Skin of body (tissue), 2 donors: Measurements from ENCODE around the gene CSNK1D. TPM values are rescaled to one million over a fixed set of nuclear protein-coding genes. Genes with fewer than 3 reads are reported as not detected.

Source experiments
- DNase-seq: peaks from one replicate; lab custom pipeline; 2025; lab: John Stamatoyannopoulos, UW
- total RNA-seq: library from RNA; depleted of rRNA; stranded (reverse); fragments of >200 nt; gene quantifications from one replicate; pipeline ENCODE4 v1.2.3, GENCODE V29; 2014

The CSNK1D gene
- total RNA-seq, 1 donor from 2014 or later, result 40.5 TPM

GRCh38 chr17:82229698-82230608 lies 43.5 kb downstream of the CSNK1D start:
- no peak for DNase-seq

DNA sequence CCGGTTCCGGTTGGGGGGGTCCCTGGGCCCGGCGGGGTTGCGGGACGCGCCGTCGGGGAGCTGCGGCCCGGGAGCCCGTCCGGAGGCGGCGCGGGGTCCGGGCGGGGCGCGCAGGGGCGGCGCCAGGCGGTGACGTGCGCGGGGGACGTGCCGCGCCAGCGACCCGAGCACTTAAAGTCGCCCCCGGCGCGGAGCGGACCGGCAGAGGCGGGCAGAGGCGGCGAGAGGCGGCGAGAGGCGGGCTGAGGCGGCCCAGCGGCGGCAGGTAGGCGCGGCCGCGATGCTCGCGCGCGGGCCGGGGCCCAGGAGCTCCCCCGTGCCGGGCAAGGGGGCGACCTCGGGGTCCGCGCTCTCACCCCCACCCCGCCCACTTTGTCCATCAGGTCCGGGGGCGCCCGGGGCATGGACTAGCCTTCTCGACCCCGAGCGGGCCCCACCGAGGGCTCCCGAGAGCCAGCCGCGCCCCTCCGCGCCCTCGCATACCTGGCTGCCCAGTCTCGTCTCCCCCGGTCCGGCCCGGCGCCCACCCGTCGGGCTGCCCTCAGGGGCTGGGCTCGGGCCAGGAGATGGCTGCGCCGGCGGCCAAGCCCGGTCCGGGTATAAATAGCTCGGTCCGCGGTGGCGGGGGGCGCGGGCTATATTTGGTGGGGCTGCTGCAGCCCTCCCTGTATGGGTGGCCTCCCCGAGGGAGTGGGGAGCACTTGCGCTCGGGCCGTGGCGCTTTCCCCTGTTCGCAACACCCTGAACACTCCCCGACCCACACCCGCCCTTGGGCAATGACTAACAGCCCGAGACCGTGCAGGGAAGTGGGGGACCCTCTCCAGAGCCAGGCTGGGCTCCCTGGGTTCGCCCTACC lies 44.4 kb downstream of the CSNK1D start, which contains the start of gene SLC16A3:
Gene SLC16A3, plus strand, starts transcription at position 201 of the 856 bp plus-strand sequence. CDS start 6,967 bp downstream, outside the sequence.
- no peak for DNase-seq

- DNase-seq, result no peak
Observed at GRCh38 chr17:82228278-82228841, 45.1 kb downstream of the CSNK1D start.

DNA sequence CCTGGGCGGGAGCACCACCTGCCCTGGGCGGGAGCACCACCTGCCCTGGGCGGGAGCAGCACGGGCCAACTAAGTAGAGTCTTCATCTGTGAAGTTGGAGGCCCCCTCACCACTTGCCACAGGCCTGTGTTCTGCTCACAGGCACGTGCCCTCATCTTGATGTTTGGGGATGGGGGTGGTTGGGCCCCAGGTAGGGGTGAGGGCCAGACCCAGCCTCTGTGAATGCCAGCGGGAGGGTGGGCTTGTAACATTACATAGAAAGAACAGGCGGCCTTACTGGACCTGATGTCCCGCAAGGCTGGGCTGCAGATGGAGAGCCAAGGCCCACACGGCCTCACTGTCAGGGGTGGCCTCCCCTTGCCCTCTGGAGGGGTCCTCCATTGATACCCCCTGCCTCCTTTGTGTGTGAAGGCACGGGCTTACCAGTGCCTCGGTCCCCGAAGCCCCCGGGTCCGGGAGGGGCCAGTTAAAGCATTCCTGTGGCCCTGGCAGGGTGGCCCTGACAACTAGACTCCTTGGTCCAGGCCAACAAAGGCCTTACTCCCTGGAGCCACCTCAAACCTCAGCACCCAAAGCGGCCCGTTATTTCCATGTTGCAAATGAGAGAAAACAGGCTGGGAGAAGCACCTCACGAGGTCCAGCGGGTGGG lies 45.7 kb downstream of the CSNK1D start:
- no peak for DNase-seq

- no peak for DNase-seq
Observed at GRCh38 chr17:82226809-82227628, 46.5 kb downstream of the CSNK1D start.

GRCh38 chr17:82226146-82226808 lies 47.2 kb downstream of the CSNK1D start:
- no peak for DNase-seq

DNA sequence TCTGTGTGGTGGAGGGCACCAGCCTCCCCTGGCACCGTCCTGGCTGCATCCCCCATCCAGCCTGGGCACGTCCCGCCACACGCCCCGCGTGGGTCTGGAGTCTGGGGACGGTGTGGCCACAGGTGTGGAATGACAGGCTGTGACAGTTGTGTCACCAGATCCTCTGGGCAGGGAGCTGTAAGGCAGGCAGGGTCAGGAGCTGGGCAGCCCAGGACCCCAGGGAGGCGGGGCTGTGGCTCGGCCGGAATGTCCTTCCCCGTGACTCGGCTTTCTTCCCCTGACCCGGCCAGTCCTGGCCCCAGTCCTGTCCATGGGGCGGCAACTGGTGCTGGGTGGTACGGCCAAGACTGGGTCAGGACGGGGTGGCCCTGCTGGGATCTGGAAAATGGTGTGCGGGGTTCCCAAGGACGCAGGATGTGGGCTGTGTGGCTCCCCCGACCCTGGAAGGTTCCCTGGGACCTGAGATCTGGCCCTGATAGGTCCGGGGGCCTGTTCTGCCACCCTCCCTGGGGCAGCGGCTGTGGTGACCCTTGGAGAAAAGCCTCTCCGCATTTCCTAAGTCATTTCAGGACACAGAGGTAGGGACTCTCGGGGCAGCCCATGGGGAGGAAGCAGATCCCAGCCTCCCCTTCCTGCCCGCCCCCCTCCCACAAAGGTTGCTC lies 48.0 kb downstream of the CSNK1D start:
- no peak for DNase-seq

DNA sequence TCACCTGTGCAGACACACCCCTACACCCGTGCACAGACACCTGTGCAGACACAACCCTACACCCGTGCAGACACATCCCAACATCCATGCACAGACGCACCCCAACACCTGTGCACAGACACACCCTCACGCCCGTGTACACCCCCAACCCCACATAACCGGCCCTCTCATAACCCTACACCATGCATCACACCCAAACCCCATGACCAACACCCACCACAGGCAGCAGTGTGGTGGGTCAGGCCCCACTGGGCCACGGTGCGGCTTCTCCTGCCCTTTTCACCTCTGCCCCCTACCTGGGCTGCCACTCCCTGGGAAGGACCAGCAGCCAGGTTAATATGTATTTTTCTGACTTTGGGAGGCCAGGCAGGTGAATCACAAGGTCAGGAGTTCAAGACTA lies 48.8 kb downstream of the CSNK1D start:
- DNase-seq, result no peak

DNA sequence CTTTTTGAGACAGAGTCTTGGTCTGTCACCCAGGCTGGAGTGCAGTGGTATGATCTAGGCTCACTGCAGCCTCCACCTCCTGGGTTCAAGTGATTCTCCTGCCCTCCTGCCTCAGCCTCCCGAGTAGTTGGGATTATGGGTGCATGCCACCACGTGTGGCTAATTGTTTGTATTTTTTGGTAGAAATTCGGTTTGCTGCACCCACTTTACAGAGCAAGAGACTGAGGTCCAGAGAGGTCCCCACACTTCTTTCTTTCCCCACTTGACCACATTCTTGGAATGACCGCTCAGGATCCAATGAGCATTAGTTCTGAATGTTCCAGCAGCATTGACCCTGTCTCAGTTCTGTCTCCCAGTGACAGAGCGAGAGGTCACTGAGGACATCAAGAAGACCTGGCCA lies 50.0 kb downstream of the CSNK1D start:
- no peak for DNase-seq

- no peak for DNase-seq
Observed at GRCh38 chr17:82222816-82223215, 50.7 kb downstream of the CSNK1D start.

GRCh38 chr17:82221341-82221902 lies 52.1 kb downstream of the CSNK1D start:
- DNase-seq, result no peak

DNA sequence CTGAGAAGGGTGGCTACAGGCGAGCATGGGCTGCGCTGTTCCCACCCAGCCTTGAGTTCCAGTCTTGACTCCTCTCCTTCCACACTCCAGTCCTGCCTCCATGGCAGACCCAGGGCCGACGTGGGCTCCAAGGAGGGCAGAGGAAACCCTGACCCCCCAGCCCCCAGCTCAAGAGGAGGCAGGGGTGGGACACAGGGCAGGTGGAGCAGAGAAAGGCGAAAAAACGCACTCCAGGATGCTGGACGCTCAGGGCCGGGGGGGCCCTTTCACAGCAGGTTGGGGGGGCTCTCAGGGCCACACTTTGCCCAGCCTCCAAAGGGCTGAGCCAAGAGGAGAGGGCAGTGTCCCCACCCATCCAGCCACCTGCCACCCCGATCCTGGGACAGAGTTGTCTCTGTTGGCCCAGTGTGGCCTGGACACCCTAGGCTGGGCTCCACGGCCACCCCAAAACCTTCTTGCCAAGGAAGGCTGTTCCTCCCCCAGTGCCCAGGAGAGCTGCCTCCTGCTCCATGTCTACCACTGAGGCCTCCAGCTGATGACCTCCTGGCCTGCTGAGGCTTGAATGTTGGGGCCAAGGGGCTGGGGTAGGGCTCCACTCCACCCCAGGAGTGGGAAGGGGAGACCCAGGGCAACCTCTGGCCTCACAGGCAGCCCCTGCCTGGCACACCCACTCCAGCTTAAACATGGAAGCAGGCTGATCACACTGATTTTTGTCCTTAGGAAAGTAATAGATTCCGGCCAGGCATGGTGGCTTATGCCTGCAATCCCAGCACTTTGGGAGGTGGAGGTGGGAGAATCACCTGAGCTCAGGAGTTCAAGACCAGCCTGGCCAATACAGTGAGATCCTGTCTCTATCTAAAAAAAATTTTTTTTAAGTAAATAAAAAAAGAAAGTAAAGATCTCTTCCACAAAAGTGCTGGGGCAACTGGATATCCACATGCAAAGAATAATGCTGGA lies 53.5 kb downstream of the CSNK1D start:
- no peak for DNase-seq

GRCh38 chr17:82219083-82219482 lies 54.4 kb downstream of the CSNK1D start:
- no peak for DNase-seq

GRCh38 chr17:82218349-82219075 lies 55.0 kb downstream of the CSNK1D start:
- DNase-seq, result no peak

- DNase-seq, result no peak
Observed at GRCh38 chr17:82217530-82218204, 55.8 kb downstream of the CSNK1D start.

GRCh38 chr17:82217120-82217529 lies 56.4 kb downstream of the CSNK1D start:
- no peak for DNase-seq
